ENCODE data around the gene EID2.

EID2 gene

DNA sequence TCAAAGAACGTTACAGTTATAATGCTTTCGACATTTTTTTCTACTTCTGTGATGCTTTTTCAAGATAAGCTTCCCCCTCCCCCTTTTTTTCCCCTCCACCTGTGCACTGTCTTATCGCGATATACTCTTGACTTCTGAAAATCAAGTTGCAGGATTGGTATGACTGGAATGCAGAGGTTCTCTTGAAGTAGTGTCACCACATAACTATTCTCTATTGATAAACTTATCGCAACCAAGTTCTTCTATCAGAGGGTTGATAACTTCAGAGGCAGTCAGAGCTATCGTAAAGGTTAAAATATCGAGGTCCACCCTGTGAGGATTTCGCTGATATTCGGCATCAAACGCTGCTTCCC is 820 bp downstream of the EID2 start:
- DNase-seq (ENCODE audit: low read depth in 2 of 3, low spot score in 2 of 3) = no peak

GRCh38 chr19:39533791-39534190 is 6.2 kb downstream of the EID2 start:
- no peak for DNase-seq (ENCODE audit: low read depth in 2 of 3, low spot score in 2 of 3)

DNA sequence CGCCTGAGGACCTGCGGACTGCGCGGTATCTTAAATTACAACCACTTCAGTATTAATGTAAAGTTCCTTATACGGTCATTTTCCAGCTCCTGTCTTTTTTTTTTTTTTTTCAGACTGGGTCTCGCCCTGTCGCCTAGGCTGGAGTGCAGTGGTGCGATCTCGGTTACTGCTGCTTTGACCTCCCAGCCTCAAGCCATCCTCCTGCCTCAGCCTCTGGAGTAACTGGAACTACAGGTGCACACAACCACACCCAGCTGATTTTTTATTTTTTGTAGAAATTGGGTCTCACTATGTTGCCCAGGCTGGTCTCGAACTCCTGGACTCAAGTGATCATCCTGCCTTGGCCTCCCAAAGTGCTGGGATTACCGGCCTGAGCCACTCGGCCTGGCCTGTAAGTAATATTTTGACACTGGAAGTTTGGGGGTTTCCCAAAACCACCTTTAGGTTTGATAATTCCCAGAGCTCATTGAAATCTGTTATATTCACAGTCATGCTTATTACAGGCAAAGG is 6.9 kb downstream of the EID2 start:
- DNase-seq (ENCODE audit: low read depth in 2 of 3, low spot score in 2 of 3) = no peak

DNA sequence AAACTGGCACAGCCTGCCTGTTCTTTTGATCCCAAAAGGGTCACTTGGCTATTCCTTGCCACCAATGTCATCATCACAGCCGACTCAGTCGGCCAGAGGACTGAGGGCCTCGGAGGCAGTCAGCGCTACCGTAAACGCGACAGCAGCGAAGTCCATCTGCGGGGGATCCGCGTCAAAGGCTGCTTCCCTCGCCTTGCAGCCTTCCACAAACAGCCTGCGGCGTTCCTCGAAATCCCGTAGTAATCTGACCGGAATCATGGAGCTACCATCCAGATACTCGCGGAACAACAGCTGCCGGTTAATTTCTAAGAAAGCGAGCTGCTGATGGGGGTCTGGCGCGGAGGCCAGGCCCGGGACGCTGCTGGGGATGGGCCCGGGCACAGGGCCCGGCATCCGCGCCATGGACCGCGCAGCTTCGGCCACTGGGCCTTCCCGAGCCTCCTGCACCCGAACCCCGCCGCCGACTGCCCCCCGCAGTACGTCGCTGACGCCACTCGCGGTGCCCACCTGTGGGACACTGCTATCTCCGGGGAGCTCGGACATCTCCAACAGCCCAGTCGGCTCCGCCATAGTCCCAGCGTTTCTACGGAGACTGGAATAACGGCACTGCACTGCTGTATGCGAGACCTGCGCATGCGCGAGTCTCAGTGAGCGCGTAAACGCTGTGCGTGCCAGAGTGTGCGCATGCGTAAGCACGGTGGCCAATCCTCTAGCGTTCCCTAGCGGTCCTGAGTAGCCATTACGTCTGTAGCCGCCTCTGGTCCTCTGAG is 7.5 kb downstream of the EID2 start, which contains the start of gene EID2B:
TSS of gene EID2B (minus strand) at position 620 of the 770 bp plus-strand sequence. CDS start at position 570, 50 bp downstream.
- peak; percentile 89 to 92 (median 91) for DNase-seq (ENCODE audit: low read depth in 2 of 3, low spot score in 2 of 3)

- no peak for DNase-seq (ENCODE audit: low read depth in 2 of 3, low spot score in 2 of 3)
Measured at GRCh38 chr19:39531834-39532232, 8.1 kb downstream of the EID2 start.

GRCh38 chr19:39525205-39525604 is 14.8 kb downstream of the EID2 start:
- DNase-seq (ENCODE audit: low read depth in 2 of 3, low spot score in 2 of 3) = no peak

DNA sequence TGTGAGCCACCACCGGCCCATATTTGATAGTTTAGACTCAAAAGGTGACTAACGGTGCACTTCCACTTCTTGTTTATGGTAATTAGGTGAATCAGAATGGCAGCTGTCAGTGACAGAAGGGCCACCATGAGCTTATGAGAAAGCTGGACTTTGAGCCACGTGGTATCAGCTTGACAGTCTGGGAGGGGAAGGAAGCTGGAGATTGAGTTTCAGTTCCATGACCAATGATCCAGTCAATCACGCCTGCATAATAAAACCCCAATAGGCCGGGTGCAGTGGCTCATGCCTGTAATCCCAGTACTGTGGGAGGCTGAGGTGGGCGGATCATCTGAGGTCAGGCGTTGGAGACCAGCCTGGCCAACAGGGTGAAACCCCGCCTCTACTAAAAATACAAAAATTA is 15.5 kb downstream of the EID2 start:
- no peak for DNase-seq (ENCODE audit: low read depth in 2 of 3, low spot score in 2 of 3)

- no peak for DNase-seq (ENCODE audit: low read depth in 2 of 3, low spot score in 2 of 3)
Measured at GRCh38 chr19:39520541-39521484, 19.1 kb downstream of the EID2 start.

- no peak for DNase-seq (ENCODE audit: low read depth in 2 of 3, low spot score in 2 of 3)
Measured at GRCh38 chr19:39518975-39519374, 21.0 kb downstream of the EID2 start.

DNA sequence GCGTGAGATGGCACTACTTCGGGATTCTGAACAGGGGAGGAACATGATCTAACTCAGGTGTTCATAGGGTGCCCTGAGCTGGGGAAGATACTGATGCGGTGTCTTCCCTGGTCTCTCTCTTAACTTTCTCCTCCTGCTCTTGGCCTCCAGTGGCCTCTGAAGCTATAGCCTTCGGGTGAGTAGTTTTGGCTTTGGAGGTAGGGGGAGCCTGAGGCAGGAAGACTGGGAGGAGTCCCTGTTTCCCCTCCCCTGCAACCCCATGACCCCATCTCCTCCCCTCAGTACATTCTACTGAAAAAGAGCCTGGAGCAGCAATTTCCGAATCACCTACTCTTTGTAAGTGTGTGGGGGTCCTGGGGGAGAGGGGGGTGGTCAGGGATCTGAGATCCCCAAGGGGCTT is 21.5 kb downstream of the EID2 start:
- DNase-seq (ENCODE audit: low read depth in 2 of 3, low spot score in 2 of 3) = no peak

GRCh38 chr19:39517432-39517831 is 22.5 kb downstream of the EID2 start:
- DNase-seq (ENCODE audit: low read depth in 2 of 3, low spot score in 2 of 3) = no peak

DNA sequence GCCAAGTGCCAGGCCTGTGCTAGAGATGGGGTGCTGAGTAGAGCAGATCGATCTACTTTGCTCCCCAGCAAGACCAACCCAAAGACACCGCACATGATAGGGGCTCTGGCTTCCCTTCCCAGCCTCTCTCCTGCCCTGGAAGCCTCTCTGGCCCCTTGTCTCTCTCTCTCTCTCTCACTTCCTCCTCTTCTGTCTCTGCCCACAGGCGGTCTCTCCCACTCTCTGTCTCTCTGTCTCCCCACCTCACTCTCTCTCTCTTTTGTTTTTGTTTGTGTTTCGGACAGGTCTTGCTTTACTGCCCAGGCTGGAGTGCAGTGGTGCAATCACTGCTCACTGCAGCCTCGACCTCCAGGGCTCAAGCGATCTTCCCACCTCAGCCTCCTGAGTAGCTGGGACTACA is 23.7 kb downstream of the EID2 start:
- DNase-seq (ENCODE audit: low read depth in 2 of 3, low spot score in 2 of 3) = no peak

DNA sequence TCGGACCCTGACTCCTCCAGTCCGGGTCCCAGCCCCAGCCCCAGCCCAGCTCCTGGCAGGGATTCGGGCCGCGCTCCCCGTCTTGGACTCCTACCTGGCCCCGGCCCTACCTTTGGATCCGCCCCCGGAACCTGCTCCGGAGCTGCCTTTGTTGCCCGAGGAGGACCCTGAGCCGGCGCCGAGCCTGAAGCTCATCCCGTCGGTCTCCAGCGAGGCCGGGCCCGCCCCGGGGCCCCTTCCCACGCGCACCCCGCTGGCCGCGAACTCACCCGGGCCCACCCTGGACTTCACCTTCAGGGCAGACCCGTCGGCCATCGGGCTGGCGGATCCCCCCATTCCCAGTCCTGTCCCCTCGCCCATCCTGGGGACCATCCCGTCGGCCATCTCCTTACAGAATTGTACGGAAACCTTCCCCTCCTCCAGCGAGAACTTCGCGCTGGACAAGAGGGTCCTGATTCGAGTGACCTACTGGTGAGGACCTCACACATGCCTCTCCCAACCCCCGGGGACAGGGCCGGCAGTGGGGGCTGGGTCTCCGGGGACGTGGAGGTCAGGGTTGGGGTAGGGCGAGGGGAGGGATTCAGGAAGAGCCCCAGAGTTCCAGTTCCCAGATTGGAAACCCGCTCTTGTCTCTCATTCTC is 24.3 kb downstream of the EID2 start:
- DNase-seq (ENCODE audit: low read depth in 2 of 3, low spot score in 2 of 3) = no peak

DNA sequence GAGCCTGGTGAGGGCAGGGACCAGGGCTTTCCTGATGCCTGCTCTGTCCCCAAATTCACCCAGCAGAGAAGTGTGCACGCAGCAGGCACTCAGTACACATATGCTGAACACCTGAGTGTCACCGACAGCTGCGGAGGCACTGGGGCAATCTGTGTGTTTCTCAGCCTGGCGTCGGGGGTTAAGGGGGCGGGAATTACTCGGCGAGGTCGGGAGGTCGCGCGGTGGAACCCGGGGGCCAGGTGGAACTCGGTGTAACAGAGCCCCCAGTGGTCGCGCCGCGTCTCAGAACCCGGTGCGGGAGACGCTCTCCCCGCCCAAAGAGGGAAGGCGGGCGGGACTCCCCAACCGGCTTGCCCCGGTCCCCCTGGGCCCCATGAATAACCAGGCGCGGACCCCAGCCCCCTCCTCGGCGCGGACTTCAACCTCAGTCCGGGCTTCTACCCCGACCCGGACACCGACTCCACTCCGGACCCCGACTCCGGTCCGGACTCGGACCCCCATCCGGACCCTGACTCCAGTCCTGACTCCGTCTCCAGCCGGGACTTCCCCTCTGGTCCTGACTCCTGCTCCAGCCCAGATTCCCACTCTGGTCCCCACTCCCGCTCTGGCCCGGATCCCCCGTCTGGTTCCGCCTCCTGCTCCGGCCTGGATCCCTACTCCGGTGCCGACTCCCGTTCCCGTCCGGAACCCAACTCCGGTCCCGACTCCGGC is 25.0 kb downstream of the EID2 start, which contains the start of gene SELENOV:
TSS of gene SELENOV (plus strand) at position 300 of the 711 bp plus-strand sequence. CDS start at position 374, 74 bp downstream.
- no peak for DNase-seq (ENCODE audit: low read depth in 2 of 3, low spot score in 2 of 3)

- no peak for DNase-seq (ENCODE audit: low read depth in 2 of 3, low spot score in 2 of 3)
Measured at GRCh38 chr19:39512988-39513387, 27.0 kb downstream of the EID2 start.

- DNase-seq (ENCODE audit: low read depth in 2 of 3, low spot score in 2 of 3) = no peak
Measured at GRCh38 chr19:39509233-39509632, 30.7 kb downstream of the EID2 start.

- DNase-seq (ENCODE audit: low read depth in 2 of 3, low spot score in 2 of 3) = no peak
Measured at GRCh38 chr19:39508629-39509028, 31.3 kb downstream of the EID2 start.

- no peak for DNase-seq (ENCODE audit: low read depth in 2 of 3, low spot score in 2 of 3)
Measured at GRCh38 chr19:39507715-39508364, 32.1 kb downstream of the EID2 start.

- DNase-seq (ENCODE audit: low read depth in 2 of 3, low spot score in 2 of 3) = peak in 2 of 3 experiments; percentile 23 to 48
Measured at GRCh38 chr19:39506944-39507714, 32.8 kb downstream of the EID2 start.

Data from activated CD8-positive, alpha-beta memory T cell treated with anti-CD3 and anti-CD28 coated beads for 48 hours (primary cell).